GM08714 (cell line): Measurements from ENCODE around the gene OR2H2.
A peak's percentile ranks its signal among the peaks of the same experiment; 100 is the strongest.

Experiments
- H3K4me3 ChIP-seq: fragments of 200-500 bp; sonication (Bioruptor generic); 2 replicates; pipeline ENCODE4 v1.5.1; 2014; ENCODE audit warnings: mild to moderate bottlenecking, low read length, inconsistent platforms
- ZNF274 ChIP-seq: IDR thresholded peaks from 2 replicates; pipeline ENCODE4 v1.6.1; 2012; ENCODE audit warnings: mild to moderate bottlenecking, low read depth, low read length

The OR2H2 gene

GRCh38 chr6:29584821-29585220 lies at the start of gene OR2H2:
Gene OR2H2, plus strand, starts transcription at chr6:29585121. Its CDS starts 2,824 bp downstream, at chr6:29587945.
- H3K4me3 ChIP-seq = no peak within 1 kb of the TSS
- TF ChIP-seq ZNF274 = no peak

- TF ChIP-seq ZNF274 = no peak
Measured at GRCh38 chr6:29537714-29538403, 47.1 kb upstream of the OR2H2 start.

GRCh38 chr6:29547573-29547972 lies 37.3 kb upstream of the OR2H2 start:
- no peak for TF ChIP-seq ZNF274
- H3K4me3 ChIP-seq = no peak overlapping the region

More at GRCh38 chr6:29537714-29538403, 47.1 kb upstream of the OR2H2 start:
- H3K4me3 ChIP-seq = no peak overlapping the region

GRCh38 chr6:29552512-29553051 lies 32.3 kb upstream of the OR2H2 start:
- no peak for TF ChIP-seq ZNF274
- H3K4me3 ChIP-seq = no peak overlapping the region

GRCh38 chr6:29553268-29554057 lies 31.5 kb upstream of the OR2H2 start:
- H3K4me3 ChIP-seq = peak overlapping the region; percentile 7; the same call in 1 of the 2 replicates
- no peak for TF ChIP-seq ZNF274

GRCh38 chr6:29554764-29555163 lies 30.2 kb upstream of the OR2H2 start:
- H3K4me3 ChIP-seq = no peak overlapping the region
- TF ChIP-seq ZNF274 = no peak

GRCh38 chr6:29557320-29557719 lies 27.6 kb upstream of the OR2H2 start:
- no peak overlapping the region for H3K4me3 ChIP-seq
- TF ChIP-seq ZNF274 = no peak

- no peak for TF ChIP-seq ZNF274
- H3K4me3 ChIP-seq = no peak overlapping the region
Measured at GRCh38 chr6:29558439-29559079, 26.4 kb upstream of the OR2H2 start.

- peak within 1 kb of the TSS; percentile 30; the same call in 1 of the 2 replicates for H3K4me3 ChIP-seq
- TF ChIP-seq ZNF274 = no peak
Measured at GRCh38 chr6:29559524-29560287, 25.2 kb upstream of the OR2H2 start, which contains the start of gene UBD. Gene UBD, minus strand, starts transcription at chr6:29559732. Its CDS starts 31 bp downstream, at chr6:29559701.

GRCh38 chr6:29561091-29561490 lies 23.8 kb upstream of the OR2H2 start:
- TF ChIP-seq ZNF274 = no peak
- H3K4me3 ChIP-seq = no peak overlapping the region

GRCh38 chr6:29561606-29562181 lies 23.2 kb upstream of the OR2H2 start:
- no peak for TF ChIP-seq ZNF274
- no peak overlapping the region for H3K4me3 ChIP-seq

- H3K4me3 ChIP-seq = no peak overlapping the region
- no peak for TF ChIP-seq ZNF274
Measured at GRCh38 chr6:29563435-29563965, 21.4 kb upstream of the OR2H2 start.

- no peak for TF ChIP-seq ZNF274
- no peak overlapping the region for H3K4me3 ChIP-seq
Measured at GRCh38 chr6:29564875-29565274, 20.0 kb upstream of the OR2H2 start.

GRCh38 chr6:29566856-29567255 lies 18.1 kb upstream of the OR2H2 start:
- no peak for TF ChIP-seq ZNF274
- no peak overlapping the region for H3K4me3 ChIP-seq
